GM12874 (cell line): ENCODE data around the gene CBLC.

Experiments used
- TF ChIP-seq, protein P1 (sequence below): IDR thresholded peaks from 2 replicates; pipeline ENCODE4 v1.5.1; 2011; ENCODE audit warnings: low read depth, mild to moderate bottlenecking, control low read depth, low read length, moderate library complexity; ENCODE audit not compliant: insufficient read depth

CBLC gene

DNA sequence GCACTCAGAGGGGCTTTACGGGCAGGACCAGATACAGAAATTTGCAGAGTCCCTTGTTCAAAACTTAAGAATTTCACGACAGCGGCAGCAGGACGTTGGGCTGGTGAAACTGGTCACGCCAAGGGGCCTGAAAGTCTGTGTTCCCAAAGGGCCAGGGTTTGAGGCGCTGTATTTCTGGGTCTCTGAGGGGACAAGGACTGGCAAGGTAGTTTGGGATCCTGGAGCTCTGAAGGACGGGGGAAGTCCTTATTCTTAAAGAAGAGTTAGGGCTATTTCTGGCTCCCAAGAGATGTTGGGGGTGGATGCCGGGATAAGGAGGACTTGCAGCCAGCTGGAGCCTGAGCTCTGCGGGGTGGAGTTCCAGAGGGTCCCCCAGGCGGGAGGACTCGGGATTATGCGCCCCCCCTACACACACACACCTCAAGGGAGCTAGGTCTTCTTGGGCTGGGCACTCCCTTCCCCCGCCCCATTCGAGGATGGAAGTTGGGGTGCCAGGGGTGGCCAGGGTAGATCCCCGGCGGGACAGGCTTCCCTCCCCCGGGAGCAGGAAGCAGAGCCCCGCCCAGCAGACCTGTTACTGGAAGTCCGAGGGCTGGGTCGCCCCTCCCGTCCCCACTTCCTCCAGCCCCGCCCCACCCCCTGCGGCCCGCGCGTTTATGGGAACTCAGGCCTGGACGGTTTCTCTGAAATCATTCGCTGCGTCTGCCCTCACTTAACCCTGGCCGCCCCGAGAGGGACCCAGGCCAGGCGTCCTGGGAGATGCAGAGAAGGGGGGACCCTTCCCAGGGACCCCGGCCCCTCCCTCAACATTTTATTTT is 23.5 kb upstream of the CBLC start:
- TF ChIP-seq, protein P1, sequence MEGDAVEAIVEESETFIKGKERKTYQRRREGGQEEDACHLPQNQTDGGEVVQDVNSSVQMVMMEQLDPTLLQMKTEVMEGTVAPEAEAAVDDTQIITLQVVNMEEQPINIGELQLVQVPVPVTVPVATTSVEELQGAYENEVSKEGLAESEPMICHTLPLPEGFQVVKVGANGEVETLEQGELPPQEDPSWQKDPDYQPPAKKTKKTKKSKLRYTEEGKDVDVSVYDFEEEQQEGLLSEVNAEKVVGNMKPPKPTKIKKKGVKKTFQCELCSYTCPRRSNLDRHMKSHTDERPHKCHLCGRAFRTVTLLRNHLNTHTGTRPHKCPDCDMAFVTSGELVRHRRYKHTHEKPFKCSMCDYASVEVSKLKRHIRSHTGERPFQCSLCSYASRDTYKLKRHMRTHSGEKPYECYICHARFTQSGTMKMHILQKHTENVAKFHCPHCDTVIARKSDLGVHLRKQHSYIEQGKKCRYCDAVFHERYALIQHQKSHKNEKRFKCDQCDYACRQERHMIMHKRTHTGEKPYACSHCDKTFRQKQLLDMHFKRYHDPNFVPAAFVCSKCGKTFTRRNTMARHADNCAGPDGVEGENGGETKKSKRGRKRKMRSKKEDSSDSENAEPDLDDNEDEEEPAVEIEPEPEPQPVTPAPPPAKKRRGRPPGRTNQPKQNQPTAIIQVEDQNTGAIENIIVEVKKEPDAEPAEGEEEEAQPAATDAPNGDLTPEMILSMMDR: no peak

DNA sequence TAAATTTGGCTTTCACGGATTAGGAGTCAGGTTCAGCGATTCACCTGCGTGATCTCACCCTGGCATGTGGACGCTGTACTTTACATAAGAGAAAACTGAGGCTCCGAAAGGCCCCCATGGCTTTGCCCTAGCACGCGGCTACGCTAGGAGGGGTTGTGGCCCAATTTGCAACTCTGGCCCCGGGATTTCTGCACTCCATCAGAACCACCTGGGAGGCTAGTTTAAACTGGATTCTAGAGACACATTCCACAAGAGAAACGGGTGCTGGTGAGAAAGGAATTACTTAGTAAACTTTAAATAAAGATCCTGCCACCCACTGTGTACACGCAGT is 23.0 kb upstream of the CBLC start:
- TF ChIP-seq, protein P1: no peak

GRCh38 chr19:44755219-44755618 is 22.5 kb upstream of the CBLC start:
- TF ChIP-seq, protein P1: no peak

DNA sequence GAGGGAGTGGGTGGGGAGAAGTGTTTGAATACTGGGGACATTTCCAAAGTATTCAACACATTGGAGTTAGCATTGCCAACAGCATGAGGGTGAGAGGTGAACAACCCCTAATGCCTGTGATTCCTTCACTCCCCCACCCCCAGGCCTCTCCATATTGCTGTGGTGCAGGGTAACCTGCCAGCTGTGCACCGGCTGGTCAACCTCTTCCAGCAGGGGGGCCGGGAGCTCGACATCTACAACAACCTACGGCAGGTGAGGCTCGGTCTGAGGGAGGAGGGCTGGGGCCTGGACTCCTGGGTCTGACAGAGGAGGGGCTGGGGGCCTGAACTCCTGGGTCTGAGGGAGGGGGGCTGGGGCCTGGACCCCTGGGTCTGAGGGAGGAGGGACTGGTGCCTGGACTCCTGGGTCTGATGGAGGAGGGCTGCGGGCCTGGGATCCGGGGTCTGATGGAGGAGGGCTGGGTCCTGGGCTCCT is 21.6 kb upstream of the CBLC start:
- TF ChIP-seq, protein P1: no peak

DNA sequence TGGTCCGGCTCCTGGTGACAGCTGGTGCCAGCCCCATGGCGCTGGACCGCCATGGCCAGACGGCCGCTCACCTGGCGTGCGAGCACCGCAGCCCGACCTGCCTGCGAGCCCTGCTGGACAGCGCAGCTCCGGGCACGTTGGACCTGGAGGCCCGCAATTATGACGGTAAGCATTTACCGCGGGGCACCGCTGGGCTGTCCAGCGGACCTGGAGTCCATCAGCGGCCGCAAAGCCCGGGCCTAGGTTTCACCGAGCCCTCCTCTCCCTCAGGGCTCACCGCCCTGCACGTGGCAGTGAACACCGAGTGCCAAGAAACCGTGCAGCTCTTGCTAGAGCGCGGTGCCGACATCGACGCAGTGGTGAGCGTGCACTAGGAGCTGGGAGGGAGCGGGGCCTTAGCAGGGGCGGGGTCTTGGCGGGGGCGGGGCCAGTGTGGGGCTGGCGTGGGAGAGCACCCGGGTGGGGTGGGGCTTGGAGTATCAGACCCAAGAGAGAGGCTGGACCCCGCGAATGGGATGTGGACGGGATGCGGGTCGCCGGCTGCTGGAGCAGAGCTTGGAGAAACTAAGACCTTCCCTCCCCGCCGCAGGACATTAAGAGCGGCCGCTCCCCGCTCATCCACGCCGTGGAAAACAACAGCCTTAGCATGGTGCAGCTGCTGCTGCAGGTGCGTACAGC is 20.5 kb upstream of the CBLC start:
- TF ChIP-seq, protein P1: no peak

DNA sequence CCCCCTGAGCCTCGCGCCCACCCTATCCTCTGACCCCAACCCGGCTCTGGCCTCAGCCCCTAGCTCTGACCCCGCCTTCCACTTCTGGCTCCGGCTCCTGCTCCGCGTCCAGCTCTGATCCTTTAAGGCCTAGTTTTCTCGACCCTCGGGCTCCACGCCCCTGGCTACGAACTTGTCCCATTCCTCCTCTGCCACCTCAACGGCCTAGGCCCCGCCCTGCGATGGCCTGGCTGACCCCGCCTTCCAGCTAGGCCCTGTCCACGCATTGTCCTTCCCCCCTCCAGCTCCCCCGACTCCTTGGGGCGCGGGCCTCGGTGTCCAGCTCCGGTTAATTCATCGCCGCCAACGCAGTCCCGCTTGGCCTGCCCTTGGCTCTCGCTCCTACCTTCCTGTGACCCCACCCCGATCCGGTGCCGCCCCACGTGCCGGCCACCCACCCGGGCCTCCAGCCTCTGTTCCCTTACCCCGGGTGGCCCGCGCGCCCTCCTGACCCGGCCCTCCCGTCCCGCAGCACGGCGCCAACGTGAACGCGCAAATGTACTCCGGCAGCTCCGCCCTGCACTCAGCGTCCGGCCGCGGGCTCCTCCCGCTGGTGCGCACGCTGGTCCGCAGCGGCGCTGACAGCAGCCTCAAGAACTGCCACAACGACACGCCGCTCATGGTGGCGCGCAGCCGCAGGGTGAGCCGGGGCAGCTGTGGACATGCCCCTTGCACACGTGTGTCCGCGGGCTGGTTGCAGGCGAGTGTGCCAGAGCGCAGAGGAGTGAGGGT is 19.8 kb upstream of the CBLC start:
- TF ChIP-seq, protein P1: no peak

GRCh38 chr19:44758596-44758995 is 19.1 kb upstream of the CBLC start:
- TF ChIP-seq, protein P1: no peak
